GM06990 (cell line): ENCODE data around the gene GOLGA2.

Experiments
- DNase-seq: peaks from one replicate; pipeline ENCODE4 v3.0.0-alpha.2; 2011; ENCODE audit not compliant: insufficient read length; ENCODE audit errors: extremely low read depth
- H3K27me3 ChIP-seq: replicated peaks from 2 replicates; pipeline ENCODE4 v1.6.0; 2011; ENCODE audit warnings: low read length; ENCODE audit not compliant: control insufficient read depth, insufficient read depth
- H3K36me3 ChIP-seq: 2 replicates; pipeline ENCODE4 v1.5.1; 2011; ENCODE audit warnings: low read length; ENCODE audit not compliant: control insufficient read depth, insufficient read depth
- H3K4me3 ChIP-seq: replicated peaks from 2 replicates; pipeline ENCODE4 v1.5.1; 2011; ENCODE audit warnings: low read depth, mild to moderate bottlenecking, control low read depth, low read length
- CTCF ChIP-seq: IDR thresholded peaks from 2 replicates; pipeline ENCODE4 v1.5.1; 2011; ENCODE audit warnings: low read length, control low read depth, mild to moderate bottlenecking, inconsistent platforms; ENCODE audit not compliant: insufficient read depth, poor library complexity, severe bottlenecking

Gene GOLGA2

GRCh38 chr9:128218518-128219389, 57.1 kb downstream of the GOLGA2 start:
- peak overlapping the region; percentile 63 for H3K4me3 ChIP-seq
- DNase-seq, result peak; percentile 91

GRCh38 chr9:128218172-128218517, 57.7 kb downstream of the GOLGA2 start:
- TF ChIP-seq CTCF, result no peak
- no peak for DNase-seq
- Histone ChIP-seq H3K36me3 (no peaks in the 10 kb centered on the region), H3K4me3 (peak overlapping the region; percentile 63), H3K27me3 (no peaks in the 10 kb centered on the region)

More at GRCh38 chr9:128218518-128219389, 57.1 kb downstream of the GOLGA2 start:
- no peaks in the 10 kb centered on the region for H3K36me3 ChIP-seq
- TF ChIP-seq CTCF, result no peak
- H3K27me3 ChIP-seq, result no peaks in the 10 kb centered on the region

GRCh38 chr9:128216781-128217553, 58.8 kb downstream of the GOLGA2 start:
- Histone ChIP-seq H3K4me3 (no peak overlapping the region), H3K27me3 (no peaks in the 10 kb centered on the region), H3K36me3 (no peaks in the 10 kb centered on the region)
- DNase-seq, result no peak
- TF ChIP-seq CTCF, result no peak

GRCh38 chr9:128215491-128216409, 60.1 kb downstream of the GOLGA2 start:
- DNase-seq, result no peak
- no peaks in the 10 kb centered on the region for H3K36me3 ChIP-seq
- no peaks in the 10 kb centered on the region for H3K27me3 ChIP-seq
- no peak overlapping the region for H3K4me3 ChIP-seq
- no peak for TF ChIP-seq CTCF

GRCh38 chr9:128214571-128215490, 61.0 kb downstream of the GOLGA2 start:
- no peaks in the 10 kb centered on the region for H3K36me3 ChIP-seq

More at GRCh38 chr9:128214571-128215490, 61.0 kb downstream of the GOLGA2 start:
- H3K4me3 ChIP-seq, result no peak overlapping the region
- no peak for TF ChIP-seq CTCF
- no peaks in the 10 kb centered on the region for H3K27me3 ChIP-seq
- DNase-seq, result no peak
